ENCODE measurements around the gene TRIM44. TPM values are rescaled to one million over a fixed set of nuclear protein-coding genes. Genes with fewer than 3 reads are reported as not detected.

The TRIM44 gene
- total and polyA plus RNA-seq, 2 donors (not counting 3 experiments of a cell fraction or from before 2014, with no cell fraction given): 31.7 to 72.0 TPM

- dilution Hi-C loops (cut with MboI; ENCODE audit: extremely low pct_ligation_motif_present, low sequenced_read_pairs): no loop called here
- TF ChIP-seq POLR2A (IDR thresholded peaks at IDR 0.05; ENCODE audit: low read depth, low read length): no peak
- TF ChIP-seq FOS (IDR thresholded peaks at IDR 0.05; ENCODE audit: borderline replicate concordance, insufficient read depth, low read length): peak; percentile 49
- Histone ChIP-seq H3K9me1 (replicated peaks; ENCODE audit: control insufficient read depth, extremely low read depth, insufficient read depth, low read length) (no peaks in the 10 kb centered on the region), H4K20me1 (replicated peaks; ENCODE audit: control insufficient read depth, extremely low read depth, insufficient read depth, low read length) (no peaks in the 10 kb centered on the region), H3K27me3 (ENCODE audit: control insufficient read depth in 2 of 2, insufficient read depth in 2 of 2, low read length in 2 of 2) (peaks cover 0 to 4% of the 10 kb centered on the region in 2 experiments), H3K4me2 (ENCODE audit: insufficient read depth, low read length) (no peak overlapping the region), H3K4me1 (ENCODE audit: control insufficient read depth, extremely low read depth, insufficient read depth, low read length) (peaks cover 13% of the 10 kb centered on the region), H3K36me3 (ENCODE audit: control insufficient read depth in 2 of 2, extremely low read depth in 1 of 2, insufficient read depth in 2 of 2, low read length in 2 of 2) (no peaks in the 10 kb centered on the region), H3K79me2 (ENCODE audit: control insufficient read depth, insufficient read depth, low read length) (peaks cover 1% of the 10 kb centered on the region), H3K4me3 (replicated peaks in 1 of 3; ENCODE audit: insufficient read depth in 1 of 3, low read depth in 1 of 3, low read length in 3 of 3) (no peak overlapping the region), H2AFZ (ENCODE audit: low read depth, low read length) (no peak overlapping the region), H3K9ac (replicated peaks; ENCODE audit: extremely low read depth, insufficient read depth, low read length) (no peak overlapping the region), H3K27ac (ENCODE audit: insufficient read depth, low read depth, low read length) (no peak overlapping the region), H3K9me3 (replicated peaks; ENCODE audit: control insufficient read depth, insufficient read depth, low read length) (no peaks in the 10 kb centered on the region)
- BruUV-seq (replicated peaks): no TSS peak
- ChIA-PET CTCF (interaction anchor here (0.9 to 3.4 kb wide), 6 partner anchors 9 to 835 kb away, joined by 3 to 23 read pairs (median 4); no protein-coding TSS in a partner anchor), POLR2A (interaction anchor here (0.6 kb wide), 1 partner anchor 289 kb away, joined by 4 read pairs; no protein-coding TSS in a partner anchor)
- peak; percentile 14 for DNase-seq (ENCODE audit: low read depth, low spot score)
- FAIRE-seq: no peak
- intact Hi-C loops (cut with micrococcal nuclease): no loop called here
These were observed 4.3 kb upstream of the TRIM44 start for GRCh38 chr11:35658020-35658948.

GRCh38 chr11:35661534-35661933 lies 1.0 kb upstream of the TRIM44 start:
- Histone ChIP-seq H4K20me1 (replicated peaks; ENCODE audit: control insufficient read depth, extremely low read depth, insufficient read depth, low read length) (no peaks in the 10 kb centered on the region), H3K79me2 (ENCODE audit: control insufficient read depth, insufficient read depth, low read length) (peaks cover 26% of the 10 kb centered on the region), H3K4me2 (ENCODE audit: insufficient read depth, low read length) (peak overlapping the region; percentile 80), H3K9ac (replicated peaks; ENCODE audit: extremely low read depth, insufficient read depth, low read length) (no peak overlapping the region), H3K9me1 (replicated peaks; ENCODE audit: control insufficient read depth, extremely low read depth, insufficient read depth, low read length) (no peaks in the 10 kb centered on the region), H2AFZ (ENCODE audit: low read depth, low read length) (peak overlapping the region; percentile 93), H3K4me3 (replicated peaks in 1 of 3; ENCODE audit: insufficient read depth in 1 of 3, low read depth in 1 of 3, low read length in 3 of 3) (peak overlapping the region in 1 of 3 experiments; percentile 59), H3K4me1 (ENCODE audit: control insufficient read depth, extremely low read depth, insufficient read depth, low read length) (peaks cover 29% of the 10 kb centered on the region), H3K9me3 (replicated peaks; ENCODE audit: control insufficient read depth, insufficient read depth, low read length) (no peaks in the 10 kb centered on the region), H3K36me3 (ENCODE audit: control insufficient read depth in 2 of 2, extremely low read depth in 1 of 2, insufficient read depth in 2 of 2, low read length in 2 of 2) (no peaks in the 10 kb centered on the region), H3K27ac (ENCODE audit: insufficient read depth, low read depth, low read length) (no peak overlapping the region), H3K27me3 (ENCODE audit: control insufficient read depth in 2 of 2, insufficient read depth in 2 of 2, low read length in 2 of 2) (peaks cover 0 to 2% of the 10 kb centered on the region in 2 experiments)
- TF ChIP-seq POLR2AphosphoS5 (IDR thresholded peaks at IDR 0.05; ENCODE audit: insufficient read depth, low read depth, low read length) (no peak), CTCF (IDR thresholded peaks at IDR 0.05; ENCODE audit: extremely low read depth in 1 of 2, insufficient read depth in 1 of 2, low read depth in 1 of 2, low read length in 2 of 2) (no peak), POLR2A (IDR thresholded peaks at IDR 0.05; ENCODE audit: low read depth, low read length) (no peak), FOS (IDR thresholded peaks at IDR 0.05; ENCODE audit: borderline replicate concordance, insufficient read depth, low read length) (no peak), EZH2 (IDR thresholded peaks at IDR 0.05; ENCODE audit: borderline replicate concordance, low read depth, low read length, severe bottlenecking) (no peak), GATA2 (IDR thresholded peaks at IDR 0.05; ENCODE audit: insufficient read depth, insufficient read length, low read depth, low read length) (no peak), MAX (IDR thresholded peaks at IDR 0.05; ENCODE audit: insufficient read depth, insufficient read length) (no peak), JUN (IDR thresholded peaks at IDR 0.05; ENCODE audit: borderline replicate concordance, insufficient read depth, insufficient read length, low read depth) (no peak), MYC (IDR thresholded peaks at IDR 0.05; ENCODE audit: low read depth, low read length) (no peak)
- intact Hi-C loops (cut with micrococcal nuclease) (no loop called here), dilution Hi-C loops (cut with MboI; ENCODE audit: extremely low pct_ligation_motif_present, low sequenced_read_pairs) (no loop called here)
- no peak for FAIRE-seq
- DNase-seq (ENCODE audit: low read depth, low spot score): no peak
- BruUV-seq (replicated peaks): no TSS peak
- CTCF ChIA-PET: interaction anchor here (1.1 to 2.1 kb wide), 6 partner anchors 10 to 831 kb away, joined by 3 to 20 read pairs (median 3); partner anchors contain the start of gene FJX1
- POLR2A ChIA-PET: interaction anchor here (1.4 kb wide), 1 partner anchor 42 kb away, joined by 3 read pairs; no protein-coding TSS in a partner anchor
